C4-2B (cell line): Measurements from ENCODE around the gene HDAC10.

Source experiments
- H3K27ac ChIP-seq: fragments of 450-650 bp; 2 replicates; pipeline ENCODE4 v1.5.1; 2017
- CTCF ChIP-seq: fragments of 450-650 bp; conservative IDR thresholded peaks from 2 replicates; pipeline ENCODE4 v1.5.1; 2017; ENCODE audit warnings: mild to moderate bottlenecking
- ZFX ChIP-seq: fragments of 450-650 bp; IDR thresholded peaks from 2 replicates; pipeline ENCODE4 v1.6.1; 2017

Gene HDAC10

GRCh38 chr22:50271519-50271970 is 20.5 kb upstream of the HDAC10 start:
- peak; percentile 20 for TF ChIP-seq CTCF
- TF ChIP-seq ZFX: no peak
- peak overlapping the region; percentile 67; the same call in 1 of the 2 replicates for H3K27ac ChIP-seq

- no peak for TF ChIP-seq ZFX
- no peak for TF ChIP-seq CTCF
- peak overlapping the region; percentile 67 for H3K27ac ChIP-seq
Measured at GRCh38 chr22:50270666-50271394, 19.8 kb upstream of the HDAC10 start.

GRCh38 chr22:50269970-50270665 is 19.1 kb upstream of the HDAC10 start, which contains the start of gene MAPK11:
TSS of gene MAPK11 (minus strand) at chr22:50270380. CDS start at chr22:50270292, 88 bp downstream.
- TF ChIP-seq ZFX (no peak), CTCF (no peak)
- H3K27ac ChIP-seq: peak within 1 kb of the TSS; percentile 67

- peak overlapping the region; percentile 67 for H3K27ac ChIP-seq
- TF ChIP-seq CTCF: no peak
- no peak for TF ChIP-seq ZFX
Measured at GRCh38 chr22:50269573-50269969, 18.5 kb upstream of the HDAC10 start.

GRCh38 chr22:50268655-50269113 is 17.6 kb upstream of the HDAC10 start:
- TF ChIP-seq CTCF (no peak), ZFX (no peak)
- H3K27ac ChIP-seq: peak overlapping the region; percentile 67

- peak overlapping the region; percentile 67 for H3K27ac ChIP-seq
- TF ChIP-seq CTCF (peak; percentile 57), ZFX (no peak)
Measured at GRCh38 chr22:50267591-50268390, 16.7 kb upstream of the HDAC10 start.
